ENCODE measurements around the gene SEC63.
"Not testable (repeated sequence)": the region's sequence is repeated elsewhere in the genome, so short reads cannot be mapped to it uniquely, and the experiment has no call there.

The SEC63 gene

DNA sequence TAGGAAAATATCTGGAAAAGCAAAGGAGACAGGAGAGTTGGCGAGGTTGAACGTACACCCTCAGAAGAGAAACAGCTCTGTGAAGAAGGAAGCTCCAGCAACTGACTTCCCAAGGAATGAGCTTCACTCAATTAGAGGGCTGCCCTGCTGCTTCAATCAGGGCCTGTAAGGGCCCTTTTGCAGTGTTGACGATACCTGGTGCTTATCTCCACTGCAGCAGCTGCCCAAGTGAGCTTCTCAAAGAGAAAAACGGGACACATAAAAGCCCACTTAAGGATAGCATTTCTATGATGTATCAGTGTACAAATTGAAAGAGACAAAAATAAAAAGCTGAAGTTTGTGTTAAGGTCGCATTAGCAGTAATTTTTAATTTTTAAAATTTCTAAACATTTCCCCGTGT lies 16.4 kb downstream of the SEC63 start:
- H3K4me3 ChIP-seq (ENCODE audit: low read length), result no peak overlapping the region
- no peak overlapping the region for H3K9ac ChIP-seq (ENCODE audit: low read length)
- peaks cover 6% of the 10 kb centered on the region for H3K4me1 ChIP-seq (ENCODE audit: control insufficient read depth, insufficient read depth, low read length)
- H3K27me3 ChIP-seq (ENCODE audit: control insufficient read depth, insufficient read depth, low read length), result no peaks in the 10 kb centered on the region
- no peaks in the 10 kb centered on the region for H3K36me3 ChIP-seq (ENCODE audit: control insufficient read depth, insufficient read depth, low read length)
- no peak overlapping the region for H3K27ac ChIP-seq (ENCODE audit: low read depth, low read length)

GRCh38 chr6:107941199-107941598 lies 16.8 kb downstream of the SEC63 start:
- Histone ChIP-seq H3K27me3 (ENCODE audit: control insufficient read depth, insufficient read depth, low read length) (no peaks in the 10 kb centered on the region), H3K27ac (ENCODE audit: low read depth, low read length) (no peak overlapping the region), H3K4me1 (ENCODE audit: control insufficient read depth, insufficient read depth, low read length) (peaks cover 6% of the 10 kb centered on the region), H3K9ac (ENCODE audit: low read length) (no peak overlapping the region), H3K36me3 (ENCODE audit: control insufficient read depth, insufficient read depth, low read length) (no peaks in the 10 kb centered on the region), H3K4me3 (ENCODE audit: low read length) (no peak overlapping the region)

- not testable (repeated sequence) for H3K27ac ChIP-seq (ENCODE audit: low read depth, low read length); H3K9ac ChIP-seq (ENCODE audit: low read length); H3K4me1 ChIP-seq (ENCODE audit: control insufficient read depth, insufficient read depth, low read length); H3K27me3 ChIP-seq (ENCODE audit: control insufficient read depth, insufficient read depth, low read length); H3K4me3 ChIP-seq (ENCODE audit: low read length); H3K36me3 ChIP-seq (ENCODE audit: control insufficient read depth, insufficient read depth, low read length)
Measured at GRCh38 chr6:107936910-107937292, 21.1 kb downstream of the SEC63 start.

DNA sequence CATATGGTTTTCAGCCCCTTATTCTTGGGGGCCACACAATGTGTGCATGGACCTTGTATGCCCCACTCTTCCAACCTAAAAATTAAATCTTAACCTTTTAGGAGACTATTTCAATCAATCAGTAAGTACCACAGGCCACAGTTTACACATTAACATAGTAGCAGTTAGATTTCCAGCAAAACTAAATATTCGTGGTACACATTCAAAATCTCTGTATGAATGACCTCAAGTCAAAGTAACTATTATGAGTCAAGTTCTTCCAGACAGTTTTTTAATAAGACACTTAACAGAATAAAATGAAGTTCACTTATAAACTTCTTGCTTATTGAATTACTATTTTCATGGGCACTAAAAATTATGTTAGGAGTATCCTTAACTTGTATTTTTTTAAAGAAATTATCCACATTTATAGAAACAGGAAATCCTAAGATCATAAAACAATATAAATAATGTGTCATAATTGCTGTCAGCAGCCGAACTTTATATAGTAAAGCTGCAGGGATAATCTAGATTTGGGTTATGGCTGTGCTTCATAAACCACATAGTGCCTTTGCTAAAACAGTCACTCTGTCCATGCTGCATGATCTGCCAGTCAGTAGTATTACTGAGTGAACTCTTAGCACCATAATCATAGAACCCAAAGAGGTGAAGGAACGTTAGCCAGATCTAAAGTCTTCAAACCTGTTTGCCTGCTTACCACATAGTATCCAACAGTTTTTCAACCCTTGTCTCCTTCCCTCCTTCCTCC lies 21.7 kb downstream of the SEC63 start:
- H3K4me1 ChIP-seq (ENCODE audit: control insufficient read depth, insufficient read depth, low read length), result no peaks in the 10 kb centered on the region
- no peak overlapping the region for H3K4me3 ChIP-seq (ENCODE audit: low read length)
- H3K27me3 ChIP-seq (ENCODE audit: control insufficient read depth, insufficient read depth, low read length), result no peaks in the 10 kb centered on the region
- no peak overlapping the region for H3K27ac ChIP-seq (ENCODE audit: low read depth, low read length)
- no peaks in the 10 kb centered on the region for H3K36me3 ChIP-seq (ENCODE audit: control insufficient read depth, insufficient read depth, low read length)
- H3K9ac ChIP-seq (ENCODE audit: low read length), result no peak overlapping the region

DNA sequence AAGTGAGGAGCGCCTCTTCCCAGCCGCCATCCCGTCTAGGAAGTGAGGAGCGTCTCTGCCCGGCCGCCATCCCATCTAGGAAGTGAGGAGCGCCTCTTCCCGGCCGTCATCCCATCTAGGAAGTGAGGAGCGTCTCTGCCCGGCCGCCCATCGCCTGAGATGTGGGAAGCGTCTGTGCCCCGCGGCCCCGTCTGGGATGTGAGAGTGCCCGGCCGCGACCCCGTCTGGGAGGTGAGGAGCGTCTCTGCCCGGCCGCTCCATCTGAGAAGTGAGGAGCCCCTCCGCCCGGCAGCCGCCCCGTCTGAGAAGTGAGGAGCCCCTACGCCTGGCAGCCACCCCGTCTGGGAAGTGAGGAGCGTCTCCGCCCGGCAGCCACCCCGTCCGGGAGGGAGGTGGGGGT lies 23.8 kb downstream of the SEC63 start:
- not testable (repeated sequence) for H3K4me1 ChIP-seq (ENCODE audit: control insufficient read depth, insufficient read depth, low read length); H3K27ac ChIP-seq (ENCODE audit: low read depth, low read length); H3K36me3 ChIP-seq (ENCODE audit: control insufficient read depth, insufficient read depth, low read length); H3K4me3 ChIP-seq (ENCODE audit: low read length); H3K27me3 ChIP-seq (ENCODE audit: control insufficient read depth, insufficient read depth, low read length); H3K9ac ChIP-seq (ENCODE audit: low read length)

GRCh38 chr6:107932580-107932979 lies 25.4 kb downstream of the SEC63 start:
- Histone ChIP-seq H3K9ac (ENCODE audit: low read length) (no peak overlapping the region), H3K4me3 (ENCODE audit: low read length) (no peak overlapping the region), H3K4me1 (ENCODE audit: control insufficient read depth, insufficient read depth, low read length) (no peaks in the 10 kb centered on the region), H3K27me3 (ENCODE audit: control insufficient read depth, insufficient read depth, low read length) (no peaks in the 10 kb centered on the region), H3K27ac (ENCODE audit: low read depth, low read length) (no peak overlapping the region), H3K36me3 (ENCODE audit: control insufficient read depth, insufficient read depth, low read length) (no peaks in the 10 kb centered on the region)

GRCh38 chr6:107931894-107932293 lies 26.1 kb downstream of the SEC63 start:
- Histone ChIP-seq H3K4me1 (ENCODE audit: control insufficient read depth, insufficient read depth, low read length) (no peaks in the 10 kb centered on the region), H3K27me3 (ENCODE audit: control insufficient read depth, insufficient read depth, low read length) (no peaks in the 10 kb centered on the region), H3K9ac (ENCODE audit: low read length) (no peak overlapping the region)

DNA sequence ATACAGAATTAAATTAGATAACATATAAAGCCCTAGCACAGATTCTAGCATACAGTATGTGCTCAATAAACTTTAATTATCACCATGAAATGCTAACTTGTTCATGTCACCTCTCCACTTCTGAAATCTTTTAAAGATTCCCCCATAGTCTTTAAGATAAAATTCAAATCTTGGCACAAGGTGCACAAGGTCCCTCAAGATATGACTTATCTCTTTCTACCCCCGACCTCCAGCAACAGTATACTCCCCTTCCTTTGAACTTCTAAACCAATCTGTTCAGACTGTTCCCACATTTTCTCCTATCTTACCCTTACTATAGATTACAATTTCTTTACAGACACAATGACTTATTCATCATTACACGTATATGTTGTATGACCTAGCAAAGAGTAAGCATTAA lies 29.0 kb downstream of the SEC63 start:
- H3K9ac ChIP-seq (ENCODE audit: low read length), result no peak overlapping the region
- H3K4me3 ChIP-seq (ENCODE audit: low read length), result no peak overlapping the region
- H3K4me1 ChIP-seq (ENCODE audit: control insufficient read depth, insufficient read depth, low read length), result no peaks in the 10 kb centered on the region
- H3K27ac ChIP-seq (ENCODE audit: low read depth, low read length), result no peak overlapping the region
- no peaks in the 10 kb centered on the region for H3K27me3 ChIP-seq (ENCODE audit: control insufficient read depth, insufficient read depth, low read length)
- no peaks in the 10 kb centered on the region for H3K36me3 ChIP-seq (ENCODE audit: control insufficient read depth, insufficient read depth, low read length)

More at GRCh38 chr6:107931894-107932293, 26.1 kb downstream of the SEC63 start:
- no peak overlapping the region for H3K27ac ChIP-seq (ENCODE audit: low read depth, low read length)
- no peak overlapping the region for H3K4me3 ChIP-seq (ENCODE audit: low read length)
- H3K36me3 ChIP-seq (ENCODE audit: control insufficient read depth, insufficient read depth, low read length), result no peaks in the 10 kb centered on the region

GRCh38 chr6:107926697-107927544 lies 31.1 kb downstream of the SEC63 start:
- not testable (repeated sequence) for H3K4me3 ChIP-seq (ENCODE audit: low read length)

DNA sequence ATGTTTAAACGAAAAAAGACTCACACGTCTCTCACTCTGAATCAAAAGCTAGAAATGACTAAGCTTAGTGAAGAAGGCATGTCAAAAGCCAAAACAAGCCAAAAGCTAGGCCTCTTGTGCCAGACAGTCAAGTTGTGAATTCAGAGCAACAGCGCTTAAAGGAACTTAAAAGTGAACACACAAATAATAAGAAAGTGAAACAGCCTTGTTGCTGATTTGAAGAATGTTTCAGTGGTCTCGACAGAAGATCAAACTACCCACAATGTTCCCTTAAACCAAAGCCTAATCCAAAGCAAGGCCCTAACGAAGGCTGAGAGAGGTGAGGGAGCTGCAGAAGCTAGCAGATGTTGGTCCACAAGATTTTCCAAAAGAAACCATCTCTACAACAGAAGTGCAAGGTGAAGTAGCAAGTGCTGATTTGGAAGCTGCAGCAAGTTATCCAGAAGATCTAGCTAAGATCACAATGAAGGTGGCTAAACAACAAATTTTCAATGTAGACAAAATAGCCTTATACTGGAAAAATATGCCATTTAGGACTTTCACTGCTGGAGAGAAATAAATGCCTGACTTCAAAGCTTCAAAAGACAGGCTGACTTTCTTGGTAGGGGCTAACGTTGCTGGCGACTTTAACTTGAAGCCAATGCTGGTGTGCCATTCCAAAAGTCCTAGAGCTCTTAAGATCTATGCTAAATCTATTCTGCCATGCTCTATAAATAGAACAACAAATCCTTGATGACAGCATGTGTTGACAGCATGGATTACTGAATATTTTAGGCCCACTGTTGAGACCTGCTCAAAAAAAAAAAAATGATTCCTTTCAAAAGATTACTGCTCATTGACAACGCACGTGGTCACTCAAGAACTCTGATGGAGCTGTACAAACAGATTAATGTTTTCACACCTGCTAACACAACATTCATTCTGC lies 40.3 kb downstream of the SEC63 start:
- H3K4me1 ChIP-seq (ENCODE audit: control insufficient read depth, insufficient read depth, low read length), result no peaks in the 10 kb centered on the region
- no peak overlapping the region for H3K9ac ChIP-seq (ENCODE audit: low read length)
- H3K27ac ChIP-seq (ENCODE audit: low read depth, low read length), result no peak overlapping the region
- H3K4me3 ChIP-seq (ENCODE audit: low read length), result no peak overlapping the region
- peaks cover 6% of the 10 kb centered on the region for H3K36me3 ChIP-seq (ENCODE audit: control insufficient read depth, insufficient read depth, low read length)
- H3K27me3 ChIP-seq (ENCODE audit: control insufficient read depth, insufficient read depth, low read length), result no peaks in the 10 kb centered on the region

More at GRCh38 chr6:107926697-107927544, 31.1 kb downstream of the SEC63 start:
- not testable (repeated sequence) for H3K27me3 ChIP-seq (ENCODE audit: control insufficient read depth, insufficient read depth, low read length); H3K9ac ChIP-seq (ENCODE audit: low read length); H3K36me3 ChIP-seq (ENCODE audit: control insufficient read depth, insufficient read depth, low read length); H3K4me1 ChIP-seq (ENCODE audit: control insufficient read depth, insufficient read depth, low read length); H3K27ac ChIP-seq (ENCODE audit: low read depth, low read length)

- H3K27ac ChIP-seq (ENCODE audit: low read depth, low read length); H3K9ac ChIP-seq (ENCODE audit: low read length); H3K4me3 ChIP-seq (ENCODE audit: low read length); H3K36me3 ChIP-seq (ENCODE audit: control insufficient read depth, insufficient read depth, low read length); H3K27me3 ChIP-seq (ENCODE audit: control insufficient read depth, insufficient read depth, low read length); H3K4me1 ChIP-seq (ENCODE audit: control insufficient read depth, insufficient read depth, low read length): not testable (repeated sequence)
Measured at GRCh38 chr6:107916961-107917360, 41.0 kb downstream of the SEC63 start.

DNA sequence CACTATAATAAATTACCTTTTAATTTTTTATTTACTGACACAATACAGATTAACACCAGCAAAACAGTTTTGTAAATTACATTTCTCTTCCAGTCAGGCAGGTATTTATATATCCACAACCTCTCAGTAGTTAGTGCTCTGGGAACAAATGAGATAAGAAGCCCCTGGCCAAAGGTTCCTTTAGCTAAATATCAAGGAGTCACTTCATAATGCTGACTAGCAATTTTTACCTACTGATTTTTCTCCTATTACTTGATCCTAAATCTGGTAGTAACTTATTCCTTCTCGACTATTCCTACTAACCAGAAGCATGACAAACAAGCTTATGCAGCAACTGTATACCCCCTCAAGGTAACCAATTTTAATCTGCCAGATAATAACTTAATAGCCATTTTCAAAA lies 46.3 kb downstream of the SEC63 start:
- H3K4me3 ChIP-seq (ENCODE audit: low read length), result no peak overlapping the region
- H3K9ac ChIP-seq (ENCODE audit: low read length), result no peak overlapping the region
- H3K27me3 ChIP-seq (ENCODE audit: control insufficient read depth, insufficient read depth, low read length), result no peaks in the 10 kb centered on the region
- H3K27ac ChIP-seq (ENCODE audit: low read depth, low read length), result no peak overlapping the region
- H3K36me3 ChIP-seq (ENCODE audit: control insufficient read depth, insufficient read depth, low read length), result peaks cover 4% of the 10 kb centered on the region
- no peaks in the 10 kb centered on the region for H3K4me1 ChIP-seq (ENCODE audit: control insufficient read depth, insufficient read depth, low read length)

Data from rectal smooth muscle tissue (tissue), 1 donor.